Islet precursor cell (in vitro differentiated cells): Measurements from ENCODE around the gene SLC12A7.

Experiments
- DNase-seq: peaks from one replicate; pipeline ENCODE4 v3.0.0-alpha.2; 2018

The SLC12A7 gene

GRCh38 chr5:1002836-1003235 lies 109.0 kb downstream of the SLC12A7 start:
- peak; percentile 29 for DNase-seq

- no peak for DNase-seq
Measured at GRCh38 chr5:1002271-1002546, 109.7 kb downstream of the SLC12A7 start.

- DNase-seq, result peak; percentile 47
Measured at GRCh38 chr5:1001406-1002270, 110.2 kb downstream of the SLC12A7 start.

- peak; percentile 42 for DNase-seq
Measured at GRCh38 chr5:1000831-1001230, 111.0 kb downstream of the SLC12A7 start.
